ENCODE data around the gene MFSD11.

DNA sequence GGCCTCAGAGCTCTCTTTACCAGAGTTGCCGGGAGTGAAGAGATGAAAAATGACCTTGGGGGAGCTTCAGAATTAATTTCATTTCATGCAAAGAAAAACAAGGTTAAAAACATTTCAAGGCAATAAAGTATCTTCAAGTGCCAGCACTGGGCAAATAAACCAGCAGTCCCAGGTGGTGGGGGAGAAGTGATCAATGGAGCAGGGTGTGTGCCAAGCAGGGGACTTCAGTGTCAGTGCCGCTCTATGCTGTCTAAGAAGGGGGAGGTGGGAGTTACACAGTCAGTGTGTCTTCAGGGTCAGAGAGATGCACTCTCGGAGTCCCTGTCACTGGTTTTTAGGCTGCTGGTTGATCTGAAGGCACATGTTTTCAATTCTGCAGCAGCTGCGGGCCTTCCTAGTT, 73.0 kb downstream of the MFSD11 start:
- TF ChIP-seq GATA3 (IDR thresholded peaks at IDR 0.05; ENCODE audit: low read depth, low read length) (no peak), GATA2 (IDR thresholded peaks at IDR 0.05; ENCODE audit: low read depth, low read length) (no peak)
